Neuronal stem cell (in vitro differentiated cells): Measurements from ENCODE around the gene PPP2R2B.

ENCODE experiments used
- DNase-seq: peaks from one replicate; pipeline ENCODE4 v3.0.0-alpha.2; 2013; ENCODE audit warnings: low spot score
- H2AFZ ChIP-seq: one replicate; pipeline ENCODE4 v1.6.1; 2013; ENCODE audit warnings: mild to moderate bottlenecking, low read length, inconsistent platforms
- H2AK5ac ChIP-seq: 2 replicates; pipeline ENCODE4 v1.6.1; 2013; ENCODE audit warnings: low read depth, mild to moderate bottlenecking, inconsistent platforms, low read length, moderate library complexity, mixed read lengths
- H2BK120ac ChIP-seq: 2 replicates; pipeline ENCODE4 v1.6.1; 2013; ENCODE audit warnings: low read depth, mild to moderate bottlenecking, inconsistent platforms, low read length, moderate library complexity, mixed read lengths
- H2BK12ac ChIP-seq: one replicate; pipeline ENCODE4 v1.6.1; 2013; ENCODE audit warnings: low read length, inconsistent platforms
- H2BK15ac ChIP-seq: 2 replicates; pipeline ENCODE4 v1.6.1; 2013; ENCODE audit warnings: mild to moderate bottlenecking, low read length, inconsistent platforms, mixed read lengths
- H2BK5ac ChIP-seq: one replicate; pipeline ENCODE4 v1.6.1; 2013; ENCODE audit warnings: inconsistent platforms, mild to moderate bottlenecking, low read length, moderate library complexity
- H3K14ac ChIP-seq: one replicate; pipeline ENCODE4 v1.6.1; 2013; ENCODE audit warnings: low read length, inconsistent platforms
- H3K18ac ChIP-seq: 2 replicates; pipeline ENCODE4 v1.6.1; 2013; ENCODE audit warnings: low read length, inconsistent platforms
- H3K23ac ChIP-seq: 2 replicates; pipeline ENCODE4 v1.6.1; 2013; ENCODE audit warnings: low read depth, mild to moderate bottlenecking, mixed read lengths, low read length, inconsistent platforms; ENCODE audit not compliant: poor library complexity
- H3K27ac ChIP-seq: replicated peaks from 3 replicates; pipeline ENCODE4 v1.5.1; 2013; ENCODE audit warnings: low read length, inconsistent platforms
- H3K27me3 ChIP-seq, 3 experiments: 2 replicates each; pipeline ENCODE4 v1.6.1; 2013; ENCODE audit warnings: low read length in 3 of 3, mild to moderate bottlenecking in 2 of 3, inconsistent platforms in 1 of 3, low read depth in 1 of 3, mixed read lengths in 1 of 3, moderate library complexity in 1 of 3; ENCODE audit not compliant: control insufficient read depth in 3 of 3, insufficient read depth in 3 of 3
- H3K36me3 ChIP-seq, 2 donors: replicated peaks in 1 of 2; 2 replicates each; pipeline ENCODE4 v1.6.1; 2013; ENCODE audit warnings: low read length in 2 of 2; ENCODE audit not compliant: control insufficient read depth in 2 of 2, insufficient read depth in 2 of 2
- H3K4ac ChIP-seq: 2 replicates; pipeline ENCODE4 v1.6.1; 2013; ENCODE audit warnings: inconsistent platforms, mild to moderate bottlenecking, low read length, moderate library complexity
- H3K4me1 ChIP-seq, 2 donors: 1 replicate in 1 of 2; 2 replicates in 1 of 2; pipeline ENCODE4 v1.6.1; 2013; ENCODE audit warnings: low read length in 2 of 2, low read depth in 1 of 2; ENCODE audit not compliant: control insufficient read depth in 2 of 2, insufficient read depth in 1 of 2
- H3K4me2 ChIP-seq: one replicate; pipeline ENCODE4 v1.6.1; 2013; ENCODE audit warnings: mild to moderate bottlenecking, low read length, inconsistent platforms; ENCODE audit not compliant: insufficient read depth, poor library complexity, severe bottlenecking
- H3K4me3 ChIP-seq, 2 donors: 2 replicates each; pipeline ENCODE4 v1.5.1; 2013; ENCODE audit warnings: low read length in 2 of 2, mild to moderate bottlenecking in 2 of 2, inconsistent platforms in 1 of 2, moderate library complexity in 1 of 2
- H3K79me1 ChIP-seq: one replicate; pipeline ENCODE4 v1.6.1; 2013; ENCODE audit warnings: low read depth, mild to moderate bottlenecking, inconsistent platforms, low read length, moderate library complexity
- H3K9ac ChIP-seq: one replicate; pipeline ENCODE4 v1.6.1; 2013; ENCODE audit warnings: mild to moderate bottlenecking, low read depth, low read length, inconsistent platforms; ENCODE audit not compliant: poor library complexity
- H3K9me3 ChIP-seq, 2 donors: replicated peaks in 1 of 2; 2 replicates each; pipeline versions ENCODE3 to v1.6.1; 2013; ENCODE audit warnings: low read length in 2 of 2, mild to moderate bottlenecking in 2 of 2, inconsistent platforms in 1 of 2, low read depth in 1 of 2, mixed read lengths in 1 of 2, moderate library complexity in 1 of 2; ENCODE audit not compliant: control insufficient read depth in 2 of 2, insufficient read depth in 1 of 2
- H4K8ac ChIP-seq: one replicate; pipeline ENCODE4 v1.6.1; 2013; ENCODE audit warnings: low read depth, mild to moderate bottlenecking, inconsistent platforms, low read length, moderate library complexity
- H4K91ac ChIP-seq: one replicate; pipeline ENCODE4 v1.6.1; 2013; ENCODE audit warnings: low read length, low read depth, mild to moderate bottlenecking, inconsistent platforms; ENCODE audit not compliant: poor library complexity
- whole genome bisulfite sequencing, 2 donors: extraction: QIAGEN DNeasy Blood & Tissue Kit; methylation state at CpG; one replicate each; pipeline ENCODE4 v1.1.7; 2013; ENCODE audit warnings: missing lambda C conversion rate in 2 of 2, mixed read lengths in 1 of 2; ENCODE audit not compliant: insufficient read length in 2 of 2, insufficient replicate concordance in 1 of 2; ENCODE audit errors: extremely low coverage in 2 of 2; 5-methylcytosine and 5-hydroxymethylcytosine counted together

PPP2R2B gene

DNA sequence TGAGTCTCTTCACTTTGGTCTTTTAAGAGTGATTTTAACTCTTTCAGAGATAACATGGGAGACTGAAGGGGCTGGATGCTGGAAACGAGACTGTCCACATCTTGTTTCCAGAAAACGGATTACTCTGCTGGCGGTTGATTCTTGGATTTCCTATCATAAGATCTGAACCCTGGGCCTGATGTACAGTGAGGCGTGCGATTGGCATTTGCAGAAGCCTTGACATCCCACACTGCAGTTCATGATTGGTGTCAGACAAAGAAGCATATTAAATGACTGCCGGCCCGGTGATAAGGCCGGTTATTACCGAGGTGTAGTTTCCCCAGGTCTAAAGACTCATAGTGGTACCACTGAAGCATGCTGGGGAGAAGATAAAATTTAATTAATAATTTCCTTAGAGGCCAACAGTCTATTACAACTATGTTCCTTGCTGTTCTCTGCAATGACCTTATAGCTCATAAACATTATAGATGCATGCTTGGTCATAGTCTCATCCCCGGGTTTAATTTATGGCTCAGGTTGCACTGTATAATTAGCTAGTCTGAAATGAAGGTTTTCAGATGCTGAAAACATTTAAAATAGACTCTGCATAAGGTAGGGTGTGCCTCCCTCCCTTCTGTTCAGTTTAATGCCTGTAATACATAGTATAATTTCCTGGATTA lies 99.2 kb downstream of the PPP2R2B start:
- no peak overlapping the region for H3K23ac ChIP-seq
- H2BK15ac ChIP-seq: no peak overlapping the region
- H3K27ac ChIP-seq: no peak overlapping the region
- no peak overlapping the region for H3K4me3 ChIP-seq
- no peak overlapping the region for H3K9ac ChIP-seq
- WGBS, 2 donors: no CpG with 5 or more reads among the region's 10 CpGs
- peaks cover 3 to 6% of the 10 kb centered on the region in 2 donors for H3K9me3 ChIP-seq
- H3K27me3 ChIP-seq: no peaks in the 10 kb centered on the region
- no peak overlapping the region for H2AFZ ChIP-seq
- DNase-seq: no peak
- no peak overlapping the region for H4K91ac ChIP-seq
- H3K14ac ChIP-seq: no peak overlapping the region
- no peak overlapping the region for H2BK12ac ChIP-seq
- H3K79me1 ChIP-seq: no peaks in the 10 kb centered on the region
- no peak overlapping the region for H3K4me2 ChIP-seq
- no peak overlapping the region for H4K8ac ChIP-seq
- H3K4me1 ChIP-seq: peaks cover 10 to 11% of the 10 kb centered on the region in 2 donors
- no peak overlapping the region for H2BK120ac ChIP-seq
- no peak overlapping the region for H2BK5ac ChIP-seq
- no peak overlapping the region for H3K4ac ChIP-seq
- H3K18ac ChIP-seq: peak overlapping the region; percentile 39
- H3K36me3 ChIP-seq: no peaks in the 10 kb centered on the region
- H2AK5ac ChIP-seq: no peak overlapping the region

DNA sequence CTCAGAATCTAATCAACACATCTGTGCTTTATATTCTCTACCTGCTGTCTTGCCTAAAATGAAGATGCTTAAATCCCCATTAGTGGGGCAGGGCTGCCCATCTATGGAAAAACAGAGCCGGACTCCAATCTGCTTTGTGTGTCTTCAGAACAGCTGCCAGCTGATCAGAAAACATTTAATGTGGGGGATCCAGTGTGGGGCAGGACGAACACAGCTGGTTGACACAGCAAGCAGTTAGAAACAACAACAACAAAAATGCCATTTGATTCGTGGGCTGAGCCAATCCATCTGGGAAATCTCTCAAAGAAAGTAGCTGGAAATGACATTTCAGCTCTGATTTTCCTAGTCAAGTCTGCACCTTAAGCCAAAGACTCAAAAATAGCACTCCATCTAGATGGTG lies 99.8 kb downstream of the PPP2R2B start:
- H3K18ac ChIP-seq: no peak overlapping the region
- peaks cover 3 to 6% of the 10 kb centered on the region in 2 donors for H3K9me3 ChIP-seq
- H4K8ac ChIP-seq: no peak overlapping the region
- no peak overlapping the region for H2BK12ac ChIP-seq
- H3K27me3 ChIP-seq: no peaks in the 10 kb centered on the region
- no CpG with 5 or more reads among the region's 3 CpGs for WGBS, 2 donors
- no peak overlapping the region for H3K4me2 ChIP-seq
- no peak overlapping the region for H3K14ac ChIP-seq
- no peaks in the 10 kb centered on the region for H3K36me3 ChIP-seq
- no peak overlapping the region for H2AFZ ChIP-seq
- H3K9ac ChIP-seq: no peak overlapping the region
- H3K23ac ChIP-seq: no peak overlapping the region
- peaks cover 10 to 11% of the 10 kb centered on the region in 2 donors for H3K4me1 ChIP-seq
- no peak for DNase-seq
- H2BK15ac ChIP-seq: no peak overlapping the region
- no peak overlapping the region for H2AK5ac ChIP-seq
- no peak overlapping the region for H3K4ac ChIP-seq
- H3K4me3 ChIP-seq: no peak overlapping the region
- H4K91ac ChIP-seq: no peak overlapping the region
- H2BK120ac ChIP-seq: no peak overlapping the region
- no peaks in the 10 kb centered on the region for H3K79me1 ChIP-seq
- H2BK5ac ChIP-seq: no peak overlapping the region
- H3K27ac ChIP-seq: no peak overlapping the region

DNA sequence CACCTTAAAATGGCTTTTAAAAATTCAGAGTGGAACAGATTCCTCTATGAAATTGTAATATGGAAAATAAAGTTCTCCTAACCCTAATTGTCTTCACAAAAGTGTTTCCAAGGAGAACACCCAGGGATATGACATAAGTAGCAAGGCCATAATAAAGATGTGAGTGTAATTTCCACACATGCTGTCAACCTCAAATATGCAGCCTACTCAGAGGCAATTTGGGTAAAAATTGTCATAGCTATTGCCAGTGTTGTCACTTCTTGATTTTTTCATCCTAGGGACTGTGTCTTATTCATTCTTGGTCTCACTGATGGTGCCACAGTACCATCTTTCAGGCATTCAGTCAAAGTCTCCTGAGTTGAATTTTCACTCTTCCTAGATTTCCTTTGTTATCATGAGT lies 100.3 kb downstream of the PPP2R2B start:
- H2BK15ac ChIP-seq: no peak overlapping the region
- H3K79me1 ChIP-seq: no peaks in the 10 kb centered on the region
- no peak overlapping the region for H2BK120ac ChIP-seq
- no peak overlapping the region for H3K14ac ChIP-seq
- no peak for DNase-seq
- H3K4me1 ChIP-seq: peaks cover 10 to 11% of the 10 kb centered on the region in 2 donors
- H2BK5ac ChIP-seq: no peak overlapping the region
- H3K4me2 ChIP-seq: peak overlapping the region; percentile 2
- no peaks in the 10 kb centered on the region for H3K36me3 ChIP-seq
- no peak overlapping the region for H2AFZ ChIP-seq
- H3K4me3 ChIP-seq: no peak overlapping the region
- H4K8ac ChIP-seq: no peak overlapping the region
- H3K27me3 ChIP-seq: no peaks in the 10 kb centered on the region
- H3K9ac ChIP-seq: no peak overlapping the region
- H3K4ac ChIP-seq: no peak overlapping the region
- H3K23ac ChIP-seq: no peak overlapping the region
- H3K27ac ChIP-seq: no peak overlapping the region
- no peak overlapping the region for H2AK5ac ChIP-seq
- no peak overlapping the region for H3K18ac ChIP-seq
- peaks cover 3 to 6% of the 10 kb centered on the region in 2 donors for H3K9me3 ChIP-seq
- H2BK12ac ChIP-seq: no peak overlapping the region
- H4K91ac ChIP-seq: no peak overlapping the region

DNA sequence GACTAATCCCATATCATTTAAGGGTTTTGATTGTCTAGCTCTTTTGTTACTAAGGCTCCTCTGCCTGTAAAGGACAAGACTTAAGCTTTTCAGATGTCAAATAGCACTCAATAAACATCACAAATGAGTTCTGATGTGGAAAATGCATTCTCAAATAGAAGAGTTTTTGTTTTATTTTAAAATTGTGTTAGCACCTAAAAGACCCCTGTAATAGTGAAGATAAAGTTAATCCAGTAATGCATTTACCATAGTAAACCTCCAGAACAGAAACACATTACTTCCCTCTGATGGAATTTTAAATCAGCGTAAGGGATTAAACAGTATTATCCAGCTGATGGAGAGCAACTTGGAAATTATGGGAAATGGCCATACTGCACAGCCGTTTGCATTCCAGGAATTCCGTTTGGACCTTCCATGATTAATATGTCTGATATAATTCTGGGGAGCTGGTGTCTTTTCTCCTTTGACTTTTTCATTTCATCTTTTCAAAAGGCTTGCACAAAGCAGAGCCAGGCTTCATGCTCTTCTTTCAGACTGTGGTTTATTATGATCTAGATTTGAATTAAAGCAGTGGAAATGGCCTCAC lies 105.6 kb downstream of the PPP2R2B start:
- Histone ChIP-seq H3K4me1 (peaks cover 0 to 2% of the 10 kb centered on the region in 2 donors), H4K91ac (no peak overlapping the region), H4K8ac (no peak overlapping the region), H3K14ac (no peak overlapping the region), H3K4me2 (no peak overlapping the region), H3K9me3 (peaks cover 0 to 2% of the 10 kb centered on the region in 2 donors), H3K36me3 (no peaks in the 10 kb centered on the region), H2BK5ac (no peak overlapping the region), H2BK120ac (no peak overlapping the region), H3K18ac (no peak overlapping the region), H3K9ac (no peak overlapping the region), H3K4me3 (no peak overlapping the region), H3K79me1 (no peaks in the 10 kb centered on the region), H3K27ac (no peak overlapping the region), H3K4ac (no peak overlapping the region), H2AK5ac (no peak overlapping the region), H2BK15ac (no peak overlapping the region), H3K23ac (no peak overlapping the region), H2BK12ac (no peak overlapping the region), H2AFZ (no peak overlapping the region), H3K27me3 (no peaks in the 10 kb centered on the region)
- DNase-seq: no peak
- no CpG with 5 or more reads among the region's 3 CpGs for WGBS, 2 donors
